Keratinocyte (primary cell): ENCODE data around the gene ADSS2. TPM values are rescaled to one million over a fixed set of nuclear protein-coding genes. Genes with fewer than 3 reads are reported as not detected.

Experiments
- DNase-seq: peaks from one replicate; pipeline ENCODE4 v3.0.0-alpha.2; 2011; ENCODE audit warnings: low read depth, missing footprints, low spot score
- FAIRE-seq: peaks from 2 replicates; lab custom pipeline; 2011; peaks lifted over from hg19 to GRCh38; lab: Jason Lieb, UNC
- H2AFZ ChIP-seq: 2 replicates; pipeline ENCODE4 v1.6.0; 2012; ENCODE audit warnings: low read length, control low read depth, inconsistent platforms; ENCODE audit not compliant: control insufficient read depth
- H3K27ac ChIP-seq: 2 replicates; pipeline ENCODE4 v1.5.1; 2011; ENCODE audit warnings: low read length; ENCODE audit not compliant: control insufficient read depth, insufficient read depth
- H3K27me3 ChIP-seq: 3 replicates; pipeline ENCODE4 v1.6.0; 2011; ENCODE audit warnings: low read length; ENCODE audit not compliant: control insufficient read depth, insufficient read depth; ENCODE audit errors: extremely low read depth
- H3K36me3 ChIP-seq, 2 experiments: 2 replicates in 1 of 2; 3 replicates in 1 of 2; pipeline ENCODE4 v1.5.1; 2011; ENCODE audit warnings: low read length in 2 of 2, mild to moderate bottlenecking in 1 of 2; ENCODE audit not compliant: control insufficient read depth in 2 of 2, insufficient read depth in 2 of 2; ENCODE audit errors: extremely low read depth in 1 of 2
- H3K4me1 ChIP-seq: 3 replicates; pipeline ENCODE4 v1.5.1; 2011; ENCODE audit warnings: low read length; ENCODE audit not compliant: control insufficient read depth, insufficient read depth; ENCODE audit errors: extremely low read depth
- H3K4me2 ChIP-seq: 3 replicates; pipeline ENCODE4 v1.6.0; 2011; ENCODE audit warnings: low read depth, low read length; ENCODE audit not compliant: control insufficient read depth, insufficient read depth; ENCODE audit errors: extremely low read depth
- H3K4me3 ChIP-seq, 3 experiments: fragments of 200-600 bp in 1 of 3; sonication (generic) in 1 of 3; 2 replicates in 2 of 3; 3 replicates in 1 of 3; pipeline ENCODE4 v1.5.1; 2011 to 2016; ENCODE audit warnings: low read length in 3 of 3, mild to moderate bottlenecking in 3 of 3, control low read depth in 2 of 3, inconsistent platforms in 1 of 3, low read depth in 1 of 3, mixed read lengths in 1 of 3, mixed run types in 1 of 3, moderate library complexity in 1 of 3; ENCODE audit not compliant: control insufficient read depth in 2 of 3, insufficient read depth in 2 of 3; ENCODE audit errors: extremely low read depth in 1 of 3
- H3K79me2 ChIP-seq: 2 replicates; pipeline ENCODE4 v1.6.0; 2012; ENCODE audit warnings: low read length; ENCODE audit not compliant: control insufficient read depth, insufficient read depth
- H3K9ac ChIP-seq: 3 replicates; pipeline ENCODE4 v1.6.0; 2011; ENCODE audit warnings: low read length; ENCODE audit not compliant: control insufficient read depth, insufficient read depth; ENCODE audit errors: extremely low read depth
- H3K9me1 ChIP-seq: 3 replicates; pipeline ENCODE4 v1.6.0; 2011; ENCODE audit warnings: low read length; ENCODE audit not compliant: control insufficient read depth, insufficient read depth; ENCODE audit errors: extremely low read depth
- H3K9me3 ChIP-seq: 2 replicates; pipeline ENCODE4 v1.5.1; 2012; ENCODE audit warnings: low read depth, low read length; ENCODE audit not compliant: control insufficient read depth
- H4K20me1 ChIP-seq: 3 replicates; pipeline ENCODE4 v1.6.0; 2011; ENCODE audit warnings: low read length; ENCODE audit not compliant: control insufficient read depth, insufficient read depth; ENCODE audit errors: extremely low read depth
- CTCF ChIP-seq, 3 experiments: IDR thresholded peaks in 1 of 3; conservative IDR thresholded peaks in 1 of 3; optimal IDR thresholded peaks in 1 of 3; 2 replicates in 2 of 3; 3 replicates in 1 of 3; pipeline versions ENCODE3 to v1.5.1; 2011; ENCODE audit warnings: low read length in 3 of 3, mild to moderate bottlenecking in 3 of 3, moderate library complexity in 2 of 3, control low read depth in 1 of 3, inconsistent platforms in 1 of 3; ENCODE audit not compliant: insufficient read depth in 2 of 3; ENCODE audit errors: extremely low read depth in 1 of 3
- EZH2 ChIP-seq: IDR thresholded peaks from one replicate; pipeline ENCODE4 v1.6.1; 2012; ENCODE audit warnings: inconsistent platforms, mild to moderate bottlenecking, low read length, moderate library complexity
- dilution Hi-C: fragments of 300-500 bp; cut with MboI; formaldehyde crosslinking; loops from one replicate; pipeline ENCODE4 v1.7.0; 2020; ENCODE audit warnings: low sequenced_read_pairs; ENCODE audit not compliant: extremely low pct_ligation_motif_present
- polyA plus RNA-seq, 5 experiments: library from polyadenylated mRNA; depleted of rRNA in 3 of 5; stranded (reverse) in 3 of 5; stranded (forward) in 1 of 5; unstranded in 1 of 5; fragments of >200 nt; gene quantifications; 1 replicate in 1 of 5; 2 replicates in 3 of 5; 3 replicates in 1 of 5; pipeline versions ENCODE4 v1.2.1 to v1.2.3, GENCODE V29; 2011 to 2012; ENCODE audit warnings: missing spikeins in 2 of 5, low read depth in 1 of 5, low replicate concordance in 1 of 5

The ADSS2 gene
- polyA plus RNA-seq, 1 donor (not counting 4 experiments of a cell fraction or from before 2014, with no cell fraction given), result 53.5 TPM

DNA sequence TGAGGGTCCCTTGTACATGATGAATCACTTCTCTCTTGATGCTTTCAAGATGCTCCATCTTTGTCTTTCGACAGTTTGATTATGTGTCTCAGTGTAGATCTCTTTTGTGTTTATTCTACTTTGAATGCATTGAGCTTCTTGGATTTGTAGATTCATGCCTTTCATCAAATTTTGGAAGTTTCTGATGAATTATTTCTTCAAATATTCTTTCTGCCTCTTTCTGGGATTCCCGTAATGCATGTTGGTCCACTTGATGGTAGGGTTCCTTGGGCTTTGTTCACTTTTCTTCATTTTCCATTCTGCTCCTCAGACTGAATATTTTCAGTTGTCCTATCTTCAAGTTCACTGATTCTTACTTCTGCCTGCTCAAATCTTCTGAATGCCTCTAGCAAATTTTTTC lies 50.7 kb downstream of the ADSS2 start:
- H3K4me3 ChIP-seq, result no peak overlapping the region
- H4K20me1 ChIP-seq, result no peaks in the 10 kb centered on the region
- H3K9me1 ChIP-seq, result no peaks in the 10 kb centered on the region
- H3K79me2 ChIP-seq, result no peaks in the 10 kb centered on the region
- dilution Hi-C loops, result no loop called here
- H3K9ac ChIP-seq, result no peak overlapping the region
- no peak for FAIRE-seq
- no peak for DNase-seq
- H3K4me2 ChIP-seq, result no peak overlapping the region
- H3K9me3 ChIP-seq, result peaks cover 2% of the 10 kb centered on the region
- TF ChIP-seq EZH2 (no peak), CTCF (optimal IDR thresholded peaks at IDR 0.05 in 1 of 3, IDR thresholded peaks at IDR 0.05 in 1 of 3, conservative IDR thresholded peaks at IDR 0.05 in 1 of 3; ENCODE audit: extremely low read depth in 1 of 3, insufficient read depth in 2 of 3, low read length in 3 of 3) (no peak)
- no peaks in the 10 kb centered on the region for H3K27me3 ChIP-seq
- H3K4me1 ChIP-seq, result no peaks in the 10 kb centered on the region
- H3K36me3 ChIP-seq, result peaks cover 2 to 5% of the 10 kb centered on the region in 2 experiments
- H2AFZ ChIP-seq, result no peak overlapping the region
- H3K27ac ChIP-seq, result no peak overlapping the region

- Histone ChIP-seq H3K9me3 (peaks cover 2% of the 10 kb centered on the region), H3K36me3 (peaks cover 2 to 3% of the 10 kb centered on the region in 2 experiments), H3K4me1 (no peaks in the 10 kb centered on the region), H3K4me3 (no peak overlapping the region), H3K79me2 (no peaks in the 10 kb centered on the region), H3K27ac (no peak overlapping the region), H4K20me1 (no peaks in the 10 kb centered on the region), H3K9ac (no peak overlapping the region), H3K9me1 (no peaks in the 10 kb centered on the region), H3K4me2 (no peak overlapping the region), H3K27me3 (no peaks in the 10 kb centered on the region), H2AFZ (no peak overlapping the region)
- DNase-seq (no peak), FAIRE-seq (no peak)
- dilution Hi-C loops, result no loop called here
- TF ChIP-seq CTCF (optimal IDR thresholded peaks at IDR 0.05 in 1 of 3, IDR thresholded peaks at IDR 0.05 in 1 of 3, conservative IDR thresholded peaks at IDR 0.05 in 1 of 3; ENCODE audit: extremely low read depth in 1 of 3, insufficient read depth in 2 of 3, low read length in 3 of 3) (no peak), EZH2 (no peak)
Observed at GRCh38 chr1:244397131-244397530, 54.6 kb downstream of the ADSS2 start.
